Measurements from ENCODE around the gene INAFM2. TPM values are rescaled to one million over a fixed set of nuclear protein-coding genes. Genes with fewer than 3 reads are reported as not detected.
A peak's percentile ranks its signal among the peaks of the same experiment; 100 is the strongest.

The INAFM2 gene
- 1 to 10 TPM; 6.7 to 7.4 TPM for total RNA-seq

DNA sequence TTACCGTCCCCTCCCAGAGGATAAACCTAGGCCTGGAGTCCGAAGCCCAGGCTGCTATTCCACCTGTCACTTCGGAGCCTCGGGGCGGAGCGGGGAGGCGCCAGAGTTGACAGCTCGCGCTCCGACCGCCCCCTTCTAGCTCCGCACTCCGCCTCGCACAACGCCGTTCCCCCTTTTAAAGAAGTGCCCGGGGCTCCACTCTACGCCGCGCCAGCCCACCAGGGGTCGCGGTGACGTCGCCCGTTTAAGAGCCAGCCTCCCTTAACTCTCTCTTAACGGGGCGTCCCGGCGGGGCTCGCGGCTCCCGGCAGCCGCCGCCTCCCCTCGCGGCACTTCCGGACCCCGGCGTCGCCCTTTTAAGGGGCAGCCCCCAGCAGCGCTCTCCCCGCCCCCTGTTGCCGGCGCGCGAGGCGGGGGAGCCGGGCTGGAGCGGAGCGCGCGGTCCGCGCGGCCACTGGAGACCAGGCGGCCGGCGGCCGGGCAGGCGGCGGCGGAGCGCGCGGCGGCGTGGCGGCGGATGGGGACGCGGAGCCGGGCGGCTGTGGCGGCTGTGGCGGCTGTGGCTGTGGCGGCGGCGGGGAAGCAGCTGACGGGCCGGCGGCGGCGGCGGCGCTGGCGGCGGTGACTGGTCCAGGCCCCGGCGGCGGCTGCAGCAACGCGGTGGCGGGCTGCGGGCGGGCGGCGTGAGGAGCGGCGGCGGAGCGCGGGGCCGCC lies at the start of gene INAFM2:
INAFM2 (plus strand) TSS at position 454 of the 714 bp plus-strand sequence. CDS start 364 bp downstream, outside the sequence.
- H3K27me3 Mint-ChIP-seq: no peaks in the 10 kb centered on the region
- ChIA-PET CTCF (interaction anchor here (0.6 to 23.9 kb wide), 16 partner anchors 9 to 645 kb away, joined by 3 to 500 read pairs (median 5); partner anchors contain the start of genes ANKRD63, CCDC9B, IVD and PLCB2), POLR2A (interaction anchor here (0.6 to 2.8 kb wide), 5 partner anchors 11 to 276 kb away, joined by 3 to 13 read pairs (median 4); partner anchors contain the start of genes IVD and PLCB2)
- no peak within 1 kb of the TSS for H3K27ac Mint-ChIP-seq
- H3K4me1 Mint-ChIP-seq (ENCODE audit: low read depth): peaks cover 18% of the 10 kb centered on the region
- H3K36me3 Mint-ChIP-seq: no peaks in the 10 kb centered on the region
- no peaks in the 10 kb centered on the region for H3K9me3 Mint-ChIP-seq
- peak within 1 kb of the TSS; percentile 65 for H3K4me3 Mint-ChIP-seq
- DNase-seq: peak; percentile 88
- intact Hi-C loops (cut with micrococcal nuclease): loop anchor here (1.0 to 5.0 kb wide), 3 partner anchors 15 to 41 kb away; partner anchors contain the start of genes ANKRD63 and DISP2

GRCh38 chr15:40274350-40275274 lies 48.9 kb upstream of the INAFM2 start:
- peak overlapping the region; percentile 28 for H3K27ac Mint-ChIP-seq
- H3K36me3 Mint-ChIP-seq: no peaks in the 10 kb centered on the region
- ChIA-PET POLR2A (interaction anchor here (0.6 kb wide), 2 partner anchors 16 to 1589 kb away, joined by 3 read pairs; no protein-coding TSS in a partner anchor), CTCF (interaction anchor here (0.6 to 9.9 kb wide), 78 partner anchors 11 to 1779 kb away, joined by 3 to 500 read pairs (median 5); partner anchors contain the start of genes BAHD1, BMF, CCDC9B and DISP2)
- no peak overlapping the region for H3K4me3 Mint-ChIP-seq
- peaks cover 27% of the 10 kb centered on the region for H3K27me3 Mint-ChIP-seq
- peaks cover 6% of the 10 kb centered on the region for H3K4me1 Mint-ChIP-seq (ENCODE audit: low read depth)
- H3K9me3 Mint-ChIP-seq: no peaks in the 10 kb centered on the region
- DNase-seq: peak; percentile 91
- intact Hi-C loops (cut with micrococcal nuclease): loop anchor here (1.0 to 10.0 kb wide), 5 partner anchors 57 to 590 kb away; partner anchors contain the start of gene BMF

DNA sequence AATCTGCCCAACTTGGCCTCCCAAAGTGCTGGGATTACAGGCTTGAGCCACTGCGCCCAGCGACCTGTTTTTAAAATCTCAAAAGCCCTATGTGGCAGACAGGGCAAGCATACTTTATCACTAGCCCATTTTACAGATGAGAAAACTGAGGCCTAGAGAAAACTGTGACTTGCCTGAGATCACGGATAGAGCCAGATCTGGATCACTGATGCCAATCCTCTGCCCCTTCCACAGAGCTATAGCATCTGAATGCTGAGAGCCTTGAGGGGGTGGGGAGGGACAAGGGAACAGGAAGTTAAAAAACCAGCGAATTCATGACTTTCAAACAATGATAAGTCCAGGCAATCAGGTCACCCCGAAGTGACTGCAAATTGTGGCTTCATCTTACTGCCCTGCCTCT lies 48.0 kb upstream of the INAFM2 start:
- Mint-ChIP-seq H3K9me3 (no peaks in the 10 kb centered on the region), H3K36me3 (no peaks in the 10 kb centered on the region), H3K4me1 (ENCODE audit: low read depth) (peaks cover 6% of the 10 kb centered on the region), H3K27ac (no peak overlapping the region), H3K4me3 (no peak overlapping the region), H3K27me3 (peaks cover 30% of the 10 kb centered on the region)
- intact Hi-C loops (cut with micrococcal nuclease): loop anchor here (10.0 kb wide), 2 partner anchors 171 to 591 kb away; partner anchors contain the start of gene BMF
- no peak for DNase-seq
- ChIA-PET POLR2A (no interaction called here), CTCF (interaction anchor here (0.7 to 9.9 kb wide), 13 partner anchors 10 to 270 kb away, joined by 3 to 500 read pairs (median 7); partner anchors contain the start of genes BAHD1, BMF, CCDC9B and INAFM2)

DNA sequence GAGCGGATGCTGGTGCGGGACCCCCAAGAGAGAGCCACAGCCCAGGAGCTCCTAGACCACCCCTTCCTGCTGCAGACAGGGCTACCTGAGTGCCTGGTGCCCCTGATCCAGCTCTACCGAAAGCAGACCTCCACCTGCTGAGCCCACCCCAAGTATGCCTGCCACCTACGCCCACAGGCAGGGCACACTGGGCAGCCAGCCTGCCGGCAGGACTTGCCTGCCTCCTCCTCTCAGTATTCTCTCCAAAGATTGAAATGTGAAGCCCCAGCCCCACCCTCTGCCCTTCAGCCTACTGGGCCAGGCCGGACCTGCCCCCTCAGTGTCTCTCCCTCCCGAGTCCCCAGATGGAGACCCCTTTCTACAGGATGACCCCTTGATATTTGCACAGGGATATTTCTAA lies 47.5 kb upstream of the INAFM2 start:
- Mint-ChIP-seq H3K36me3 (no peaks in the 10 kb centered on the region), H3K4me3 (no peak overlapping the region), H3K9me3 (no peaks in the 10 kb centered on the region), H3K4me1 (ENCODE audit: low read depth) (peaks cover 7% of the 10 kb centered on the region), H3K27ac (no peak overlapping the region), H3K27me3 (peaks cover 34% of the 10 kb centered on the region)
- DNase-seq: no peak
- ChIA-PET CTCF (interaction anchor here (0.7 to 9.9 kb wide), 6 partner anchors 9 to 230 kb away, joined by 3 to 500 read pairs (median 196); partner anchors contain the start of genes CCDC9B, INAFM2 and PLCB2), POLR2A (no interaction called here)
- intact Hi-C loops (cut with micrococcal nuclease): loop anchor here (10.0 kb wide), 2 partner anchors 171 to 591 kb away; partner anchors contain the start of gene BMF

- intact Hi-C loops (cut with micrococcal nuclease): loop anchor here (10.0 kb wide), 2 partner anchors 172 to 592 kb away; partner anchors contain the start of gene BMF
- Mint-ChIP-seq H3K9me3 (no peaks in the 10 kb centered on the region), H3K4me3 (no peak overlapping the region), H3K27me3 (peaks cover 38% of the 10 kb centered on the region), H3K36me3 (no peaks in the 10 kb centered on the region), H3K27ac (no peak overlapping the region), H3K4me1 (ENCODE audit: low read depth) (peaks cover 10% of the 10 kb centered on the region)
- no peak for DNase-seq
- CTCF ChIA-PET: interaction anchor here (0.7 to 9.9 kb wide), 7 partner anchors 13 to 231 kb away, joined by 3 to 500 read pairs (median 195); partner anchors contain the start of genes CCDC9B, INAFM2 and PLCB2
- POLR2A ChIA-PET: no interaction called here
These were observed 46.6 kb upstream of the INAFM2 start for GRCh38 chr15:40276927-40277326.

DNA sequence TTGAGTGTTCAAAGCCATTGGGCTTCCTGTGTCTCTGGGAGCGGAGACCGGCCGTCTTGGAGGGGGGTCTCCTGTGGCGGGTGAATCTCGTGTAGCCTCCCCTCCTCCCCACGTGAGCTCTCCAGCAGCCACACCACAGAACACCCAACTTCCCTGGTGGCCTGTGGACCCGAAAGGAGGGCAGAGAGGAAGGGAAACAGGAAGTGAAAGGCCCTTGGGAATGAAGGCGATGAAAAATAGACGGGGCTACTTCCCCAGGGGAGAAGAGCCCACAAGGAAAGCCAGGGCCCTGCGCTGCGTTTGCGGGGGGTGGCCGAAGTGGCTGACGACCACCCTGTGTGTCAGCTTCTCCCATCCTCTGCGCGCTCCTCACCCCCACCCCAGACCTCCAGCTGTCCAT lies 46.0 kb upstream of the INAFM2 start:
- Mint-ChIP-seq H3K36me3 (no peaks in the 10 kb centered on the region), H3K9me3 (no peaks in the 10 kb centered on the region), H3K4me1 (ENCODE audit: low read depth) (peaks cover 10% of the 10 kb centered on the region), H3K4me3 (no peak overlapping the region), H3K27ac (no peak overlapping the region), H3K27me3 (peaks cover 38% of the 10 kb centered on the region)
- intact Hi-C loops (cut with micrococcal nuclease): loop anchor here (10.0 kb wide), 2 partner anchors 173 to 593 kb away; partner anchors contain the start of gene BMF
- CTCF ChIA-PET: interaction anchor here (0.7 to 9.9 kb wide), 8 partner anchors 13 to 232 kb away, joined by 3 to 500 read pairs (median 50); partner anchors contain the start of genes CCDC9B, INAFM2 and PLCB2
- no peak for DNase-seq
- POLR2A ChIA-PET: no interaction called here

- CTCF ChIA-PET: interaction anchor here (0.9 to 9.9 kb wide), 13 partner anchors 7 to 232 kb away, joined by 3 to 500 read pairs (median 21); partner anchors contain the start of genes CCDC9B, INAFM2 and PLCB2
- H3K27me3 Mint-ChIP-seq: peaks cover 38% of the 10 kb centered on the region
- H3K4me1 Mint-ChIP-seq (ENCODE audit: low read depth): peaks cover 10% of the 10 kb centered on the region
- intact Hi-C loops (cut with micrococcal nuclease): loop anchor here (10.0 kb wide), 2 partner anchors 173 to 593 kb away; partner anchors contain the start of gene BMF
- H3K9me3 Mint-ChIP-seq: no peaks in the 10 kb centered on the region
- POLR2A ChIA-PET: no interaction called here
- no peak for DNase-seq
- no peak overlapping the region for H3K4me3 Mint-ChIP-seq
- no peaks in the 10 kb centered on the region for H3K36me3 Mint-ChIP-seq
- no peak overlapping the region for H3K27ac Mint-ChIP-seq
These were observed 45.5 kb upstream of the INAFM2 start for GRCh38 chr15:40278026-40278425.

- peak; percentile 76 for DNase-seq
- H3K36me3 Mint-ChIP-seq: no peaks in the 10 kb centered on the region
- ChIA-PET POLR2A (no interaction called here), CTCF (interaction anchor here (0.6 to 9.9 kb wide), 56 partner anchors 9 to 494 kb away, joined by 3 to 500 read pairs (median 4); partner anchors contain the start of genes CCDC9B, INAFM2, KNSTRN and PAK6)
- peaks cover 10% of the 10 kb centered on the region for H3K4me1 Mint-ChIP-seq (ENCODE audit: low read depth)
- H3K4me3 Mint-ChIP-seq: no peak overlapping the region
- no peaks in the 10 kb centered on the region for H3K9me3 Mint-ChIP-seq
- H3K27ac Mint-ChIP-seq: no peak overlapping the region
- peaks cover 38% of the 10 kb centered on the region for H3K27me3 Mint-ChIP-seq
- intact Hi-C loops (cut with micrococcal nuclease): loop anchor here (1.0 to 10.0 kb wide), 6 partner anchors 31 to 595 kb away; partner anchors contain the start of genes BMF and INAFM2
These were observed 43.9 kb upstream of the INAFM2 start for GRCh38 chr15:40279437-40280141.

- H3K27ac Mint-ChIP-seq: no peak overlapping the region
- peaks cover 35% of the 10 kb centered on the region for H3K27me3 Mint-ChIP-seq
- H3K4me1 Mint-ChIP-seq (ENCODE audit: low read depth): peaks cover 8% of the 10 kb centered on the region
- no peaks in the 10 kb centered on the region for H3K9me3 Mint-ChIP-seq
- POLR2A ChIA-PET: no interaction called here
- H3K4me3 Mint-ChIP-seq: no peak overlapping the region
- intact Hi-C loops (cut with micrococcal nuclease): loop anchor here (5.0 kb wide), 2 partner anchors 42 to 142 kb away; partner anchors contain the start of gene INAFM2
- DNase-seq: no peak
- CTCF ChIA-PET: interaction anchor here (0.7 to 9.9 kb wide), 15 partner anchors 10 to 264 kb away, joined by 3 to 500 read pairs (median 13); partner anchors contain the start of genes CCDC9B, INAFM2, PAK6 and PLCB2
- no peaks in the 10 kb centered on the region for H3K36me3 Mint-ChIP-seq
These were observed 43.0 kb upstream of the INAFM2 start for GRCh38 chr15:40280260-40281056.

All from activated CD4-positive, alpha-beta memory T cell treated with anti-CD3 and anti-CD28 coated beads for 36 hours (primary cell).